Body of pancreas (tissue), 4 donors: ENCODE measurements around the gene NYNRIN.

Experiments
- CTCF ChIP-seq, 7 experiments: fragments of 450-650 bp in 4 of 7; fragments of 200-600 bp in 3 of 7; sonication (generic) in 3 of 7; IDR thresholded peaks; one replicate each; pipeline ENCODE4 v1.5.1; 2016 to 2019; ENCODE audit warnings: antibody characterized with exemption in 7 of 7
- POLR2A ChIP-seq, 3 donors: fragments of 450-650 bp; IDR thresholded peaks; one replicate each; pipeline ENCODE4 v1.6.1; 2016; ENCODE audit warnings: antibody characterized with exemption in 3 of 3, mild to moderate bottlenecking in 2 of 3

GRCh38 chr14:24415421-24416253 lies 16.8 kb downstream of the NYNRIN start:
- TF ChIP-seq CTCF (IDR thresholded peaks at IDR 0.05) = no peak
- no peak for TF ChIP-seq POLR2A (IDR thresholded peaks at IDR 0.05)
